ENCODE results near the gene GMPPB.

Gene GMPPB

GRCh38 chr3:49717211-49717958 lies 6.4 kb downstream of the GMPPB start:
- H3K9ac ChIP-seq (ENCODE audit: low read length), result no peak overlapping the region
- no peak overlapping the region for H3K4me3 ChIP-seq (ENCODE audit: low read length)
- no peaks in the 10 kb centered on the region for H3K27me3 ChIP-seq (ENCODE audit: control insufficient read depth, insufficient read depth, low read length)
- no peaks in the 10 kb centered on the region for H3K9me3 ChIP-seq (ENCODE audit: control insufficient read depth, low read length)
- H3K36me3 ChIP-seq (ENCODE audit: control insufficient read depth, insufficient read depth, low read length), result peaks cover 9% of the 10 kb centered on the region
- H3K4me1 ChIP-seq (ENCODE audit: control insufficient read depth, insufficient read depth, low read length), result peaks cover 36% of the 10 kb centered on the region

- Histone ChIP-seq H3K36me3 (ENCODE audit: control insufficient read depth, insufficient read depth, low read length) (peaks cover 8% of the 10 kb centered on the region), H3K4me1 (ENCODE audit: control insufficient read depth, insufficient read depth, low read length) (peaks cover 31% of the 10 kb centered on the region), H3K27me3 (ENCODE audit: control insufficient read depth, insufficient read depth, low read length) (no peaks in the 10 kb centered on the region), H3K4me3 (ENCODE audit: low read length) (no peak overlapping the region), H3K9ac (ENCODE audit: low read length) (no peak overlapping the region), H3K9me3 (ENCODE audit: control insufficient read depth, low read length) (no peaks in the 10 kb centered on the region)
These were observed 7.0 kb downstream of the GMPPB start for GRCh38 chr3:49716691-49717210.

- H3K9ac ChIP-seq (ENCODE audit: low read length), result no peak overlapping the region
- H3K9me3 ChIP-seq (ENCODE audit: control insufficient read depth, low read length), result no peaks in the 10 kb centered on the region
- H3K27me3 ChIP-seq (ENCODE audit: control insufficient read depth, insufficient read depth, low read length), result no peaks in the 10 kb centered on the region
- peaks cover 31% of the 10 kb centered on the region for H3K4me1 ChIP-seq (ENCODE audit: control insufficient read depth, insufficient read depth, low read length)
- H3K36me3 ChIP-seq (ENCODE audit: control insufficient read depth, insufficient read depth, low read length), result peaks cover 4% of the 10 kb centered on the region
- no peak overlapping the region for H3K4me3 ChIP-seq (ENCODE audit: low read length)
These were observed 7.6 kb downstream of the GMPPB start for GRCh38 chr3:49716169-49716568.

- H3K27me3 ChIP-seq (ENCODE audit: control insufficient read depth, insufficient read depth, low read length), result no peaks in the 10 kb centered on the region
- no peaks in the 10 kb centered on the region for H3K36me3 ChIP-seq (ENCODE audit: control insufficient read depth, insufficient read depth, low read length)
- no peaks in the 10 kb centered on the region for H3K9me3 ChIP-seq (ENCODE audit: control insufficient read depth, low read length)
- no peak overlapping the region for H3K4me3 ChIP-seq (ENCODE audit: low read length)
- H3K9ac ChIP-seq (ENCODE audit: low read length), result no peak overlapping the region
- peaks cover 31% of the 10 kb centered on the region for H3K4me1 ChIP-seq (ENCODE audit: control insufficient read depth, insufficient read depth, low read length)
These were observed 8.1 kb downstream of the GMPPB start for GRCh38 chr3:49715611-49716121.

GRCh38 chr3:49714728-49715550 lies 8.8 kb downstream of the GMPPB start:
- peaks cover 26% of the 10 kb centered on the region for H3K4me1 ChIP-seq (ENCODE audit: control insufficient read depth, insufficient read depth, low read length)

GRCh38 chr3:49713336-49714105 lies 10.2 kb downstream of the GMPPB start:
- Histone ChIP-seq H3K4me3 (ENCODE audit: low read length) (no peak overlapping the region), H3K36me3 (ENCODE audit: control insufficient read depth, insufficient read depth, low read length) (no peaks in the 10 kb centered on the region), H3K9ac (ENCODE audit: low read length) (no peak overlapping the region), H3K4me1 (ENCODE audit: control insufficient read depth, insufficient read depth, low read length) (peaks cover 14% of the 10 kb centered on the region), H3K27me3 (ENCODE audit: control insufficient read depth, insufficient read depth, low read length) (no peaks in the 10 kb centered on the region), H3K9me3 (ENCODE audit: control insufficient read depth, low read length) (no peaks in the 10 kb centered on the region)

More at GRCh38 chr3:49714728-49715550, 8.8 kb downstream of the GMPPB start:
- Histone ChIP-seq H3K27me3 (ENCODE audit: control insufficient read depth, insufficient read depth, low read length) (no peaks in the 10 kb centered on the region), H3K9me3 (ENCODE audit: control insufficient read depth, low read length) (no peaks in the 10 kb centered on the region), H3K4me3 (ENCODE audit: low read length) (no peak overlapping the region), H3K9ac (ENCODE audit: low read length) (no peak overlapping the region), H3K36me3 (ENCODE audit: control insufficient read depth, insufficient read depth, low read length) (no peaks in the 10 kb centered on the region)

GRCh38 chr3:49712631-49713317 lies 11.0 kb downstream of the GMPPB start:
- H3K4me1 ChIP-seq (ENCODE audit: control insufficient read depth, insufficient read depth, low read length), result peaks cover 7% of the 10 kb centered on the region
- no peaks in the 10 kb centered on the region for H3K27me3 ChIP-seq (ENCODE audit: control insufficient read depth, insufficient read depth, low read length)
- H3K4me3 ChIP-seq (ENCODE audit: low read length), result no peak overlapping the region
- H3K9me3 ChIP-seq (ENCODE audit: control insufficient read depth, low read length), result no peaks in the 10 kb centered on the region
- no peak overlapping the region for H3K9ac ChIP-seq (ENCODE audit: low read length)
- no peaks in the 10 kb centered on the region for H3K36me3 ChIP-seq (ENCODE audit: control insufficient read depth, insufficient read depth, low read length)

GRCh38 chr3:49712166-49712565 lies 11.6 kb downstream of the GMPPB start:
- no peak overlapping the region for H3K9ac ChIP-seq (ENCODE audit: low read length)
- H3K4me1 ChIP-seq (ENCODE audit: control insufficient read depth, insufficient read depth, low read length), result peaks cover under 1% of the 10 kb centered on the region
- no peaks in the 10 kb centered on the region for H3K36me3 ChIP-seq (ENCODE audit: control insufficient read depth, insufficient read depth, low read length)
- H3K27me3 ChIP-seq (ENCODE audit: control insufficient read depth, insufficient read depth, low read length), result no peaks in the 10 kb centered on the region
- H3K9me3 ChIP-seq (ENCODE audit: control insufficient read depth, low read length), result no peaks in the 10 kb centered on the region
- no peak overlapping the region for H3K4me3 ChIP-seq (ENCODE audit: low read length)

- no peaks in the 10 kb centered on the region for H3K27me3 ChIP-seq (ENCODE audit: control insufficient read depth, insufficient read depth, low read length)
- H3K36me3 ChIP-seq (ENCODE audit: control insufficient read depth, insufficient read depth, low read length), result no peaks in the 10 kb centered on the region
- no peaks in the 10 kb centered on the region for H3K9me3 ChIP-seq (ENCODE audit: control insufficient read depth, low read length)
- no peak overlapping the region for H3K9ac ChIP-seq (ENCODE audit: low read length)
- H3K4me1 ChIP-seq (ENCODE audit: control insufficient read depth, insufficient read depth, low read length), result no peaks in the 10 kb centered on the region
- no peak overlapping the region for H3K4me3 ChIP-seq (ENCODE audit: low read length)
These were observed 12.3 kb downstream of the GMPPB start for GRCh38 chr3:49711489-49711888.

GRCh38 chr3:49709852-49710251 lies 13.9 kb downstream of the GMPPB start:
- no peaks in the 10 kb centered on the region for H3K4me1 ChIP-seq (ENCODE audit: control insufficient read depth, insufficient read depth, low read length)

GRCh38 chr3:49707113-49707480 lies 16.7 kb downstream of the GMPPB start:
- H3K36me3 ChIP-seq (ENCODE audit: control insufficient read depth, insufficient read depth, low read length), result no peaks in the 10 kb centered on the region
- H3K9ac ChIP-seq (ENCODE audit: low read length), result no peak overlapping the region
- no peaks in the 10 kb centered on the region for H3K9me3 ChIP-seq (ENCODE audit: control insufficient read depth, low read length)
- H3K4me3 ChIP-seq (ENCODE audit: low read length), result no peak overlapping the region
- no peaks in the 10 kb centered on the region for H3K27me3 ChIP-seq (ENCODE audit: control insufficient read depth, insufficient read depth, low read length)
- H3K4me1 ChIP-seq (ENCODE audit: control insufficient read depth, insufficient read depth, low read length), result no peaks in the 10 kb centered on the region

More at GRCh38 chr3:49709852-49710251, 13.9 kb downstream of the GMPPB start:
- no peaks in the 10 kb centered on the region for H3K36me3 ChIP-seq (ENCODE audit: control insufficient read depth, insufficient read depth, low read length)
- no peak overlapping the region for H3K9ac ChIP-seq (ENCODE audit: low read length)
- H3K9me3 ChIP-seq (ENCODE audit: control insufficient read depth, low read length), result no peaks in the 10 kb centered on the region
- H3K4me3 ChIP-seq (ENCODE audit: low read length), result no peak overlapping the region
- no peaks in the 10 kb centered on the region for H3K27me3 ChIP-seq (ENCODE audit: control insufficient read depth, insufficient read depth, low read length)

Data from mucosa of stomach (tissue), 1 donor.